Epithelial cell of alveolus of lung (primary cell): ENCODE results near the gene TRRAP. TPM values are rescaled to one million over a fixed set of nuclear protein-coding genes. Genes with fewer than 3 reads are reported as not detected.

Experiments used
- total RNA-seq: library from RNA; depleted of rRNA; stranded (reverse); fragments of >200 nt; gene quantifications from 2 replicates; pipeline ENCODE4 v1.2.1, GENCODE V29; 2015

Gene TRRAP
- 21.7 and 22.5 TPM in 2 replicates for total RNA-seq

GRCh38 chr7:98878365-98879197 is at the start of gene TRRAP:
Gene TRRAP (plus strand): TSS chr7:98878532. CDS start chr7:98881151, 2,619 bp downstream.

GRCh38 chr7:98869597-98870120 is 8.7 kb upstream of the TRRAP start, which contains the start of gene TMEM130:
Gene TMEM130 (minus strand): TSS chr7:98870014. CDS start chr7:98869861, 153 bp downstream.

Other genes with a start within 250 kb of the TRRAP start
- gene TMEM130, start 8.5 kb upstream of the TRRAP start, total RNA-seq = 0.16 and 1.9 TPM in 2 replicates